ENCODE measurements around the gene TECTA. TPM values are rescaled to one million over a fixed set of nuclear protein-coding genes. Genes with fewer than 3 reads are reported as not detected.

The TECTA gene
- total and polyA plus RNA-seq, 2 of the 8 experiments (the other 6 are each of a cell fraction or from before 2014, with no cell fraction given): 0.59 to 1.0 TPM

- no peak overlapping the region for H2BK120ac ChIP-seq (replicated peaks; ENCODE audit: low read depth, low read length)
- H3K4ac ChIP-seq (replicated peaks; ENCODE audit: insufficient read length, low read depth, low read length): no peak overlapping the region
- no peak overlapping the region for H3K27ac ChIP-seq (ENCODE audit: low read depth, low read length)
- H3K9ac ChIP-seq (replicated peaks in 1 of 4; ENCODE audit: extremely low read depth in 1 of 4, low read depth in 3 of 4, low read length in 3 of 4): no peak overlapping the region
- H2BK20ac ChIP-seq (ENCODE audit: low read length): no peak overlapping the region
- no peak overlapping the region for H3K18ac ChIP-seq (ENCODE audit: extremely low read depth, low read length)
- no peak overlapping the region for H2AK5ac ChIP-seq (ENCODE audit: low read depth, low read length)
- H3K27me3 ChIP-seq (replicated peaks in 1 of 4; ENCODE audit: control insufficient read depth in 3 of 4, extremely low read depth in 1 of 4, insufficient read depth in 3 of 4, low read length in 3 of 4): no peaks in the 10 kb centered on the region; a peak in 1 of 7 replicates
- H4K20me1 ChIP-seq (replicated peaks in 1 of 2; ENCODE audit: control insufficient read depth in 1 of 2, insufficient read depth in 2 of 2, low read length in 2 of 2): peaks cover 0 to 2% of the 10 kb centered on the region in 2 experiments
- no peak overlapping the region for H3K23ac ChIP-seq (ENCODE audit: insufficient read length)
- H4K8ac ChIP-seq (ENCODE audit: extremely low read depth, insufficient read depth, low read length): no peak overlapping the region
- ChIA-PET CTCF (ENCODE audit: partially characterized antibody) (interaction anchor here (1.6 to 2.2 kb wide), 3 partner anchors 17 to 24 kb away, joined by 4 to 8 read pairs (median 5); no protein-coding TSS in a partner anchor), POLR2A (ENCODE audit: partially characterized antibody) (no interaction called here)
- no peak overlapping the region for H4K91ac ChIP-seq (replicated peaks; ENCODE audit: insufficient read length, low read length)
- no peak overlapping the region for H3K56ac ChIP-seq (replicated peaks; ENCODE audit: insufficient read length, low read depth, low read length)
- H3K36me3 ChIP-seq (ENCODE audit: control insufficient read depth in 2 of 4, insufficient read depth in 4 of 4, low read length in 3 of 4): no peaks in the 10 kb centered on the region
- no peak overlapping the region for H3K4me2 ChIP-seq (ENCODE audit: insufficient read depth in 1 of 2, low read depth in 2 of 2, low read length in 2 of 2)
- H2BK15ac ChIP-seq (ENCODE audit: low read length): no peak overlapping the region
- no peak overlapping the region for H3K14ac ChIP-seq (ENCODE audit: insufficient read length)
- no peak overlapping the region for H4K5ac ChIP-seq (ENCODE audit: insufficient read length, low read depth, low read length)
- FAIRE-seq (no peak), DNase-seq (ENCODE audit: low read depth in 1 of 2, low spot score in 2 of 2) (no peak)
- no peaks in the 10 kb centered on the region for H3K79me1 ChIP-seq (ENCODE audit: low read depth, low read length)
- H2AFZ ChIP-seq (ENCODE audit: low read length): no peak overlapping the region
- H2BK12ac ChIP-seq (ENCODE audit: low read depth, low read length): no peak overlapping the region
- H3K4me3 ChIP-seq (ENCODE audit: extremely low read depth in 1 of 4, insufficient read depth in 2 of 4, low read depth in 3 of 4, low read length in 4 of 4): no peak overlapping the region
- peak; percentile 98 for TF ChIP-seq MAFK (IDR thresholded peaks at IDR 0.05; ENCODE audit: low read depth, low read length)
- TF ChIP-seq, protein P1, sequence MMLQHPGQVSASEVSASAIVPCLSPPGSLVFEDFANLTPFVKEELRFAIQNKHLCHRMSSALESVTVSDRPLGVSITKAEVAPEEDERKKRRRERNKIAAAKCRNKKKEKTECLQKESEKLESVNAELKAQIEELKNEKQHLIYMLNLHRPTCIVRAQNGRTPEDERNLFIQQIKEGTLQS (IDR thresholded peaks at IDR 0.05; ENCODE audit: insufficient read depth, low read depth, low read length): no peak
- H2BK5ac ChIP-seq (ENCODE audit: low read depth, low read length): no peak overlapping the region
- no peaks in the 10 kb centered on the region for H3K79me2 ChIP-seq (ENCODE audit: control insufficient read depth in 1 of 2, insufficient read depth in 2 of 2, low read length in 2 of 2)
- 94% methylated on average over 3 of the region's 3 CpGs; no CpG with 5 or more reads in 1 of the 2 experiments for WGBS, 2 experiments (ENCODE audit: extremely low coverage in 1 of 2, insufficient coverage in 1 of 2, insufficient read length in 1 of 2, insufficient replicate concordance in 2 of 2, low coverage in 1 of 2, low lambda C conversion rate in 2 of 2, missing lambda C conversion rate in 1 of 2)
- no peaks in the 10 kb centered on the region; the same call in 1 of the 2 replicates for H3K23me2 ChIP-seq (ENCODE audit: low read depth, low read length)
- no peaks in the 10 kb centered on the region for H3K4me1 ChIP-seq (replicated peaks in 1 of 4; ENCODE audit: control insufficient read depth in 3 of 4, insufficient read depth in 4 of 4, low read length in 3 of 4)
- no peaks in the 10 kb centered on the region for H3K9me3 ChIP-seq (ENCODE audit: insufficient read depth in 2 of 2, low read depth in 1 of 2, low read length in 1 of 2)
Observed at GRCh38 chr11:121081321-121081720, 19.7 kb upstream of the TECTA start.

All from H1 (cell line).